ENCODE data around the gene HNRNPAB. TPM values are rescaled to one million over a fixed set of nuclear protein-coding genes. Genes with fewer than 3 reads are reported as not detected.

The HNRNPAB gene
- total and polyA plus RNA-seq, 2 donors (not counting 3 experiments of a cell fraction or from before 2014, with no cell fraction given) = 207 to 309 TPM

DNA sequence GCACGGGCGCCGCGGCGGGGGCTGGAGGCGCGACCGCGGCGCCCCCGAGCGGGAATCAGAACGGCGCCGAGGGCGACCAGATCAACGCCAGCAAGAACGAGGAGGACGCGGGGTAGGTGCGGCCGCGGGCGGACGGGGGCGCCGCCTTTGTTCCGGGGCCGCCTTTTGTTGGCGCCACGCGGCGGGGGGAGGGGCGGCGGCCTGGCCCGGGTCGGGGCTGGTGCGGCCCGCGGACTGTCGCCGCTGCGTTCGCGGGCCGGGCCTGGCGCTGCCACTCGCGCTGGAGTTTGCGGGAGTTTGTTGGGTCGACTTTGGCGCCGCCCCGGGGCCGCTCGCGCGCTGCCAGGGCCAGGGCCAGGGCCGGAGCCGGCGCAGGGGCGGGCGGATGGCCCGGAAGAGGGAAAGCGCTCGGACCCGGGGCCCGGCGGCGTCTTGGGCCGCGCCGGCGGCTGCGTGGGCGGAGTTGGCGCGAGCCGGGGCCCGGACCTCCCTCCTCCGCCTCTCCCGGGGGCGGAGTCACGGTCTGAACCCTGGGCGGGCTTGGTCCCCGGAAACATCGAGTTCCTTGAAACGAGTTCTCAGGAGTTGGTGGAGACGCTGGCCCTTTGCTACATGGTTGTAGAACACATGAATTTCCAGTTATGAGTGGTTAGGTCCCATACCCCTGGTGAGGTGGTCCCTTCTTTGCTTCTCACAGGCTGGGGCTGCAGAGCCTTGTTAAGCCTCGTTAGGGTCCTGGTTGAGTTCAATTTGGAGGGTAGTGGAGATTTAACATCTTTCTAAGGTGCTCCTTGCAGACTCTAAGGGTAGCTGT is 809 bp downstream of the HNRNPAB start:
- Histone ChIP-seq H3K27me3 (ENCODE audit: control insufficient read depth in 2 of 2, insufficient read depth in 2 of 2, low read length in 2 of 2) (no peaks in the 10 kb centered on the region), H3K79me2 (ENCODE audit: control insufficient read depth, insufficient read depth, low read length) (peaks cover 55% of the 10 kb centered on the region), H3K4me3 (replicated peaks in 1 of 3; ENCODE audit: insufficient read depth in 1 of 3, low read depth in 1 of 3, low read length in 3 of 3) (peak overlapping the region; percentile 66 to 93 (median 81)), H3K27ac (ENCODE audit: insufficient read depth, low read depth, low read length) (peak overlapping the region; percentile 65), H3K4me1 (ENCODE audit: control insufficient read depth, extremely low read depth, insufficient read depth, low read length) (peaks cover 22% of the 10 kb centered on the region), H4K20me1 (replicated peaks; ENCODE audit: control insufficient read depth, extremely low read depth, insufficient read depth, low read length) (peaks cover 4% of the 10 kb centered on the region), H3K9me3 (replicated peaks; ENCODE audit: control insufficient read depth, insufficient read depth, low read length) (no peaks in the 10 kb centered on the region), H3K36me3 (ENCODE audit: control insufficient read depth in 2 of 2, extremely low read depth in 1 of 2, insufficient read depth in 2 of 2, low read length in 2 of 2) (peaks cover 24 to 32% of the 10 kb centered on the region in 2 experiments), H3K9ac (replicated peaks; ENCODE audit: extremely low read depth, insufficient read depth, low read length) (peak overlapping the region; percentile 89), H3K4me2 (ENCODE audit: insufficient read depth, low read length) (peak overlapping the region; percentile 69), H3K9me1 (replicated peaks; ENCODE audit: control insufficient read depth, extremely low read depth, insufficient read depth, low read length) (no peaks in the 10 kb centered on the region), H2AFZ (ENCODE audit: low read depth, low read length) (no peak overlapping the region)
- ChIA-PET POLR2A (interaction anchor here (1.0 to 1.5 kb wide), 7 partner anchors 9 to 130 kb away, joined by 3 to 13 read pairs (median 6); partner anchors contain the start of gene NHP2), CTCF (interaction anchor here (0.9 to 1.4 kb wide), 4 partner anchors 10 to 129 kb away, joined by 3 to 5 read pairs (median 4); no protein-coding TSS in a partner anchor)
- peak; percentile 71 for FAIRE-seq
- dilution Hi-C loops (cut with MboI; ENCODE audit: extremely low pct_ligation_motif_present, low sequenced_read_pairs) (no loop called here), intact Hi-C loops (cut with micrococcal nuclease) (loop anchor here (1.0 to 2.0 kb wide), 4 partner anchors 28 to 129 kb away; partner anchors contain the start of gene PHYKPL)
- peak; percentile 53 for DNase-seq (ENCODE audit: low read depth, low spot score)
- no TSS peak for BruUV-seq (replicated peaks)
- TF ChIP-seq POLR2A (IDR thresholded peaks at IDR 0.05; ENCODE audit: low read depth, low read length) = peak; percentile 70
- no peak for TF ChIP-seq GATA2 (IDR thresholded peaks at IDR 0.05; ENCODE audit: insufficient read depth, insufficient read length, low read depth, low read length)
- TF ChIP-seq POLR2AphosphoS5 (IDR thresholded peaks at IDR 0.05; ENCODE audit: insufficient read depth, low read depth, low read length) = peak; percentile 72
- no peak for TF ChIP-seq MYC (IDR thresholded peaks at IDR 0.05; ENCODE audit: low read depth, low read length)
- TF ChIP-seq, protein P1, sequence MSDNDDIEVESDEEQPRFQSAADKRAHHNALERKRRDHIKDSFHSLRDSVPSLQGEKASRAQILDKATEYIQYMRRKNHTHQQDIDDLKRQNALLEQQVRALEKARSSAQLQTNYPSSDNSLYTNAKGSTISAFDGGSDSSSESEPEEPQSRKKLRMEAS (IDR thresholded peaks at IDR 0.05; ENCODE audit: insufficient read depth, insufficient read length) = no peak

- Histone ChIP-seq H3K9ac (replicated peaks; ENCODE audit: extremely low read depth, insufficient read depth, low read length) (peak overlapping the region; percentile 89), H3K27me3 (ENCODE audit: control insufficient read depth in 2 of 2, insufficient read depth in 2 of 2, low read length in 2 of 2) (no peaks in the 10 kb centered on the region), H3K36me3 (ENCODE audit: control insufficient read depth in 2 of 2, extremely low read depth in 1 of 2, insufficient read depth in 2 of 2, low read length in 2 of 2) (peaks cover 24 to 34% of the 10 kb centered on the region in 2 experiments), H3K27ac (ENCODE audit: insufficient read depth, low read depth, low read length) (no peak overlapping the region), H4K20me1 (replicated peaks; ENCODE audit: control insufficient read depth, extremely low read depth, insufficient read depth, low read length) (peaks cover 4% of the 10 kb centered on the region), H3K9me1 (replicated peaks; ENCODE audit: control insufficient read depth, extremely low read depth, insufficient read depth, low read length) (no peaks in the 10 kb centered on the region), H3K4me2 (ENCODE audit: insufficient read depth, low read length) (peak overlapping the region; percentile 69), H3K9me3 (replicated peaks; ENCODE audit: control insufficient read depth, insufficient read depth, low read length) (no peaks in the 10 kb centered on the region), H3K79me2 (ENCODE audit: control insufficient read depth, insufficient read depth, low read length) (peaks cover 55% of the 10 kb centered on the region), H3K4me3 (replicated peaks in 1 of 3; ENCODE audit: insufficient read depth in 1 of 3, low read depth in 1 of 3, low read length in 3 of 3) (peak overlapping the region; percentile 66 to 93 (median 81)), H2AFZ (ENCODE audit: low read depth, low read length) (no peak overlapping the region), H3K4me1 (ENCODE audit: control insufficient read depth, extremely low read depth, insufficient read depth, low read length) (peaks cover 22% of the 10 kb centered on the region)
- FAIRE-seq = no peak
- dilution Hi-C loops (cut with MboI; ENCODE audit: extremely low pct_ligation_motif_present, low sequenced_read_pairs) (no loop called here), intact Hi-C loops (cut with micrococcal nuclease) (loop anchor here (2.0 kb wide), 3 partner anchors 27 to 51 kb away; partner anchors contain the start of gene PHYKPL)
- CTCF ChIA-PET = interaction anchor here (1.4 kb wide), 1 partner anchor 130 kb away, joined by 5 read pairs; no protein-coding TSS in a partner anchor
- TF ChIP-seq EZH2 (IDR thresholded peaks at IDR 0.05; ENCODE audit: borderline replicate concordance, low read depth, low read length, severe bottlenecking) (no peak), GATA2 (IDR thresholded peaks at IDR 0.05; ENCODE audit: insufficient read depth, insufficient read length, low read depth, low read length) (no peak), JUN (IDR thresholded peaks at IDR 0.05; ENCODE audit: borderline replicate concordance, insufficient read depth, insufficient read length, low read depth) (no peak), CTCF (IDR thresholded peaks at IDR 0.05; ENCODE audit: extremely low read depth in 1 of 2, insufficient read depth in 1 of 2, low read depth in 1 of 2, low read length in 2 of 2) (no peak), FOS (IDR thresholded peaks at IDR 0.05; ENCODE audit: borderline replicate concordance, insufficient read depth, low read length) (no peak), POLR2A (IDR thresholded peaks at IDR 0.05; ENCODE audit: low read depth, low read length) (no peak)
- TF ChIP-seq, protein P1 (IDR thresholded peaks at IDR 0.05; ENCODE audit: insufficient read depth, insufficient read length) = no peak
- POLR2A ChIA-PET = no interaction called here
- DNase-seq (ENCODE audit: low read depth, low spot score) = peak; percentile 13
- BruUV-seq (replicated peaks) = no TSS peak
These were observed 1.4 kb downstream of the HNRNPAB start for GRCh38 chr5:178205749-178206047.
